GM12878 (cell line): Measurements from ENCODE around the gene TMEM94. TPM values are rescaled to one million over a fixed set of nuclear protein-coding genes. Genes with fewer than 3 reads are reported as not detected.

Source experiments
- IRF4 ChIP-seq: IDR thresholded peaks from 2 replicates; pipeline ENCODE4 v1.6.1; 2011; ENCODE audit warnings: low read depth, low read length
- KLF5 ChIP-seq: fragments of 450-650 bp; IDR thresholded peaks from 2 replicates; pipeline ENCODE4 v1.6.1; 2014; ENCODE audit warnings: mild to moderate bottlenecking; ENCODE audit not compliant: partially characterized antibody
- MEF2B ChIP-seq: fragments of 450-650 bp; IDR thresholded peaks from 2 replicates; pipeline ENCODE4 v1.6.1; 2018; ENCODE audit warnings: mild to moderate bottlenecking, moderate library complexity; ENCODE audit not compliant: partially characterized antibody, poor library complexity, severe bottlenecking
- MYB ChIP-seq: fragments of 150-350 bp; IDR thresholded peaks from 2 replicates; pipeline ENCODE4 v1.6.1; 2014; ENCODE audit warnings: mild to moderate bottlenecking, low read depth, low read length, borderline replicate concordance
- POLR2AphosphoS2 ChIP-seq: IDR thresholded peaks from 2 replicates; pipeline ENCODE4 v1.6.1; 2011; ENCODE audit warnings: low read depth, mild to moderate bottlenecking, low read length, improper control_type of control experiment, moderate library complexity
- POU2F2 ChIP-seq: IDR thresholded peaks from 3 replicates; pipeline ENCODE4 v1.6.1; 2011; ENCODE audit warnings: low read depth, mild to moderate bottlenecking, low read length, borderline replicate concordance
- RFX5 ChIP-seq: IDR thresholded peaks from 2 replicates; pipeline ENCODE4 v1.6.1; 2011; ENCODE audit warnings: low read depth, low read length, improper control_type of control experiment
- SIX5 ChIP-seq: IDR thresholded peaks from 2 replicates; pipeline ENCODE4 v1.6.1; 2011; ENCODE audit warnings: mild to moderate bottlenecking, low read depth, low read length, moderate library complexity; ENCODE audit not compliant: severe bottlenecking
- TBL1XR1 ChIP-seq: IDR thresholded peaks from 2 replicates; pipeline ENCODE4 v1.6.1; 2012; ENCODE audit warnings: low read depth, low read length, improper control_type of control experiment
- YBX1 ChIP-seq: fragments of 450-650 bp; IDR thresholded peaks from 2 replicates; pipeline ENCODE4 v1.6.1; 2016; ENCODE audit warnings: antibody characterized with exemption
- polyA plus RNA-seq, 11 experiments: library from polyadenylated mRNA; depleted of rRNA in 4 of 11; unstranded in 6 of 11; stranded (reverse) in 5 of 11; fragments of >200 nt; fragmentation: Nextera tagmentation in 4 of 11; fragmentation: Illumina TruSeq in 1 of 11; extraction: Ambion mirVana in 4 of 11; extraction: Trizol in 1 of 11; gene quantifications; 1 replicate in 1 of 11; 2 replicates in 10 of 11; pipeline versions ENCODE4 v1.2.1 to v1.2.3, GENCODE V29; 2011 to 2016; ENCODE audit warnings: inconsistent platforms in 2 of 11, missing spikeins in 2 of 11, low read depth in 1 of 11
- total RNA-seq, 4 experiments: library from RNA; depleted of rRNA in 3 of 4; stranded (reverse); fragments of >200 nt in 3 of 4; fragmentation: Illumina TruSeq in 1 of 4; extraction: Trizol in 1 of 4; gene quantifications; 2 replicates each; pipeline versions ENCODE4 v1.2.1 to v1.2.3, GENCODE V29; 2013 to 2021
- TF ChIP-seq, protein P1 (sequence below): fragments of 450-650 bp; IDR thresholded peaks from 2 replicates; pipeline ENCODE4 v1.6.1; 2018; ENCODE audit warnings: borderline replicate concordance, mild to moderate bottlenecking; ENCODE audit not compliant: partially characterized antibody
- TF ChIP-seq, protein P2 (sequence below): fragments of 450-650 bp; IDR thresholded peaks from 2 replicates; pipeline ENCODE4 v1.6.1; 2017; ENCODE audit warnings: mild to moderate bottlenecking, moderate library complexity
- TF ChIP-seq, protein P3 (sequence below): fragments of 450-650 bp; formaldehyde crosslinking; IDR thresholded peaks from 2 replicates; pipeline ENCODE4 v1.4.0; 2022; ENCODE audit warnings: mild to moderate bottlenecking, moderate library complexity
- TF ChIP-seq, protein P4 (sequence below): fragments of 450-650 bp; IDR thresholded peaks from 2 replicates; pipeline ENCODE4 v1.6.1; 2016; ENCODE audit warnings: mild to moderate bottlenecking

TMEM94 gene
- total and polyA plus RNA-seq, 10 of the 15 experiments (the other 5 are each of a cell fraction or from before 2014, with no cell fraction given), result 0.31 to 70.7 (median 24.4) TPM

DNA sequence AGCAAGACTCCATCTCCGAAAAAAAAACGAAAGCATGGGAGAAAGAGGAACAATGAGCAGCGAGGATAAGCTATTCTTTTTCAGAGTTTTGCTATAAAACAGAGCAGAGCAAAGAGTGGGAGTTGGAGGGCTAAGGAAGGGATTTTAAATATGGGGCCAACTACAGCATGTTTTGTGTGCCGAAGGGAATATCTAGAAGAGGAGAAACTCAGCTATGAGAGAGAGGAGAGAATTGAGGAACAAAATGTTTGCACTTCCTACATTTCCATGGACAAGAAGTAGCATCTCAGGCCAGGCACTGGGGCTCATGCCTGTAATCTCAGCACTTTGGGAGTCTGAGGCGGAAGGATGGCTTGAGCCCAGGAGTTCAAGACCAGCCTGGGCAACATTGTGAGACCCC, 37.9 kb upstream of the TMEM94 start (continued):
- TF ChIP-seq, protein P1, sequence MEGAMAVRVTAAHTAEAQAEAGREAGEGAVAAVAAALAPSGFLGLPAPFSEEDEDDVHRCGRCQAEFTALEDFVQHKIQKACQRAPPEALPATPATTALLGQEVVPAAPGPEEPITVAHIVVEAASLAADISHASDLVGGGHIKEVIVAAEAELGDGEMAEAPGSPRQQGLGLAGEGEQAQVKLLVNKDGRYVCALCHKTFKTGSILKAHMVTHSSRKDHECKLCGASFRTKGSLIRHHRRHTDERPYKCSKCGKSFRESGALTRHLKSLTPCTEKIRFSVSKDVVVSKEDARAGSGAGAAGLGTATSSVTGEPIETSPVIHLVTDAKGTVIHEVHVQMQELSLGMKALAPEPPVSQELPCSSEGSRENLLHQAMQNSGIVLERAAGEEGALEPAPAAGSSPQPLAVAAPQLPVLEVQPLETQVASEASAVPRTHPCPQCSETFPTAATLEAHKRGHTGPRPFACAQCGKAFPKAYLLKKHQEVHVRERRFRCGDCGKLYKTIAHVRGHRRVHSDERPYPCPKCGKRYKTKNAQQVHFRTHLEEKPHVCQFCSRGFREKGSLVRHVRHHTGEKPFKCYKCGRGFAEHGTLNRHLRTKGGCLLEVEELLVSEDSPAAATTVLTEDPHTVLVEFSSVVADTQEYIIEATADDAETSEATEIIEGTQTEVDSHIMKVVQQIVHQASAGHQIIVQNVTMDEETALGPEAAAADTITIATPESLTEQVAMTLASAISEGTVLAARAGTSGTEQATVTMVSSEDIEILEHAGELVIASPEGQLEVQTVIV, result no peak
- TF ChIP-seq POU2F2 (no peak), POLR2AphosphoS2 (no peak), TBL1XR1 (no peak), KLF5 (no peak), SIX5 (no peak), MEF2B (no peak), MYB (no peak), IRF4 (no peak), YBX1 (no peak), RFX5 (no peak)
- TF ChIP-seq, protein P2, sequence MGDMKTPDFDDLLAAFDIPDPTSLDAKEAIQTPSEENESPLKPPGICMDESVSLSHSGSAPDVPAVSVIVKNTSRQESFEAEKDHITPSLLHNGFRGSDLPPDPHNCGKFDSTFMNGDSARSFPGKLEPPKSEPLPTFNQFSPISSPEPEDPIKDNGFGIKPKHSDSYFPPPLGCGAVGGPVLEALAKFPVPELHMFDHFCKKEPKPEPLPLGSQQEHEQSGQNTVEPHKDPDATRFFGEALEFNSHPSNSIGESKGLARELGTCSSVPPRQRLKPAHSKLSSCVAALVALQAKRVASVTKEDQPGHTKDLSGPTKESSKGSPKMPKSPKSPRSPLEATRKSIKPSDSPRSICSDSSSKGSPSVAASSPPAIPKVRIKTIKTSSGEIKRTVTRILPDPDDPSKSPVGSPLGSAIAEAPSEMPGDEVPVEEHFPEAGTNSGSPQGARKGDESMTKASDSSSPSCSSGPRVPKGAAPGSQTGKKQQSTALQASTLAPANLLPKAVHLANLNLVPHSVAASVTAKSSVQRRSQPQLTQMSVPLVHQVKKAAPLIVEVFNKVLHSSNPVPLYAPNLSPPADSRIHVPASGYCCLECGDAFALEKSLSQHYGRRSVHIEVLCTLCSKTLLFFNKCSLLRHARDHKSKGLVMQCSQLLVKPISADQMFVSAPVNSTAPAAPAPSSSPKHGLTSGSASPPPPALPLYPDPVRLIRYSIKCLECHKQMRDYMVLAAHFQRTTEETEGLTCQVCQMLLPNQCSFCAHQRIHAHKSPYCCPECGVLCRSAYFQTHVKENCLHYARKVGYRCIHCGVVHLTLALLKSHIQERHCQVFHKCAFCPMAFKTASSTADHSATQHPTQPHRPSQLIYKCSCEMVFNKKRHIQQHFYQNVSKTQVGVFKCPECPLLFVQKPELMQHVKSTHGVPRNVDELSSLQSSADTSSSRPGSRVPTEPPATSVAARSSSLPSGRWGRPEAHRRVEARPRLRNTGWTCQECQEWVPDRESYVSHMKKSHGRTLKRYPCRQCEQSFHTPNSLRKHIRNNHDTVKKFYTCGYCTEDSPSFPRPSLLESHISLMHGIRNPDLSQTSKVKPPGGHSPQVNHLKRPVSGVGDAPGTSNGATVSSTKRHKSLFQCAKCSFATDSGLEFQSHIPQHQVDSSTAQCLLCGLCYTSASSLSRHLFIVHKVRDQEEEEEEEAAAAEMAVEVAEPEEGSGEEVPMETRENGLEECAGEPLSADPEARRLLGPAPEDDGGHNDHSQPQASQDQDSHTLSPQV, result no peak
- TF ChIP-seq, protein P3, sequence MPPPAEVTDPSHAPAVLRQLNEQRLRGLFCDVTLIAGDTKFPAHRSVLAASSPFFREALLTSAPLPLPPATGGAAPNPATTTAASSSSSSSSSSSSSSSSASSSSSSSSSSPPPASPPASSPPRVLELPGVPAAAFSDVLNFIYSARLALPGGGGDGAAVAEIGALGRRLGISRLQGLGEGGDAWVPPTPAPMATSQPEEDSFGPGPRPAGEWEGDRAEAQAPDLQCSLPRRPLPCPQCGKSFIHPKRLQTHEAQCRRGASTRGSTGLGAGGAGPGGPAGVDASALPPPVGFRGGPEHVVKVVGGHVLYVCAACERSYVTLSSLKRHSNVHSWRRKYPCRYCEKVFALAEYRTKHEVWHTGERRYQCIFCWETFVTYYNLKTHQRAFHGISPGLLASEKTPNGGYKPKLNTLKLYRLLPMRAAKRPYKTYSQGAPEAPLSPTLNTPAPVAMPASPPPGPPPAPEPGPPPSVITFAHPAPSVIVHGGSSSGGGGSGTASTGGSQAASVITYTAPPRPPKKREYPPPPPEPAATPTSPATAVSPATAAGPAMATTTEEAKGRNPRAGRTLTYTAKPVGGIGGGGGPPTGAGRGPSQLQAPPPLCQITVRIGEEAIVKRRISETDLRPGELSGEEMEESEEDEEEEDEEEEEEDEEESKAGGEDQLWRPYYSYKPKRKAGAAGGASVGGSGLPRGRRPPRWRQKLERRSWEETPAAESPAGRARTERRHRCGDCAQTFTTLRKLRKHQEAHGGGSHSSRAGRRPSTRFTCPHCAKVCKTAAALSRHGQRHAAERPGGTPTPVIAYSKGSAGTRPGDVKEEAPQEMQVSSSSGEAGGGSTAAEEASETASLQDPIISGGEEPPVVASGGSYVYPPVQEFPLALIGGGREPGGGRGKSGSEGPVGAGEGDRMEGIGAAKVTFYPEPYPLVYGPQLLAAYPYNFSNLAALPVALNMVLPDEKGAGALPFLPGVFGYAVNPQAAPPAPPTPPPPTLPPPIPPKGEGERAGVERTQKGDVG, result no peak
- TF ChIP-seq, protein P4, sequence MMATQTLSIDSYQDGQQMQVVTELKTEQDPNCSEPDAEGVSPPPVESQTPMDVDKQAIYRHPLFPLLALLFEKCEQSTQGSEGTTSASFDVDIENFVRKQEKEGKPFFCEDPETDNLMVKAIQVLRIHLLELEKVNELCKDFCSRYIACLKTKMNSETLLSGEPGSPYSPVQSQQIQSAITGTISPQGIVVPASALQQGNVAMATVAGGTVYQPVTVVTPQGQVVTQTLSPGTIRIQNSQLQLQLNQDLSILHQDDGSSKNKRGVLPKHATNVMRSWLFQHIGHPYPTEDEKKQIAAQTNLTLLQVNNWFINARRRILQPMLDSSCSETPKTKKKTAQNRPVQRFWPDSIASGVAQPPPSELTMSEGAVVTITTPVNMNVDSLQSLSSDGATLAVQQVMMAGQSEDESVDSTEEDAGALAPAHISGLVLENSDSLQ, result no peak
